NCI-H345 (cell line): Measurements from ENCODE around the gene IBA57.
"Not testable (repeated sequence)": the region's sequence is repeated elsewhere in the genome, so short reads cannot be mapped to it uniquely, and the experiment has no call there.

Experiments used
- DNase-seq: peaks from one replicate; lab custom pipeline; 2025; lab: John Stamatoyannopoulos, UW

Gene IBA57

DNA sequence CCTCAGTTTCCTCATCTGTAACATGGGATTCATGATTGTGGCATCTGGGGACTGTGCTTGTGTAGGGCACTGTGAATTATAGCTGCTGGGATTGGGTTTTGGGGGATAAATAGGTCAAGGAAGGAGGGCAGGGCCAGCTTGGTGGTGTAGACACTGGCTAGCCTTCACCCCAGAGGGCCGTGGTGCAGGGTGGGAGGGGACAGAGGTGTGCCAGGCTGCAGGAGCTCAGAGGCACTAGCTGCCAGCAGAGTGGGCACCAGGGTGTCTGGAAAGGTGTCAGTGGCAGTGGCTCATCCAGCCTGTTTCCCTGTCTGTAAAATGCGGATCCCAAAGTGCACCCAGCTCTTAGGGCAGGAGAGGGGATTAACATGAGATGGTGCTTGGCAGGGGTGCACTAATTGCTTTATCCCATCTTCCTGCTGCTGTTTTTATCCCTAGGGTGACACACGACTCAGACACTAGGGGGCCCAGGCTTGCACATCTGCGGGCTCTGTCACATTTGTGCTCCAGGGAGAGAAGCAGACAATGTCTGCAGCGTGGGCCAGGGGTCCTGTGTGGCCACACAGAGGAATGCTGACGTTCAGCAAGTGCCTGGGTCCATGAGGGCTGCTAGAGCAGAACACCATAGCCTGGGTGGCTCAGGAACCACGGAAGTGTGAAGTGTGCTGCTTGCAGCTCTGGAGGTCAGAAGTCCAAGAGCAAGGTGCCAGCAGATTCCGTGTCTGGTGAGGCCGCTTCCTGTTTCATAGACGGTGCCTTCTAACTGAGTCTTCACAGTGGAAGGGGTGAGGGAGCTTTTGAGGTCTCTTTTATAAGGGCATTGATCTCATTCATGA, 61.6 kb downstream of the IBA57 start:
- DNase-seq: no peak

DNA sequence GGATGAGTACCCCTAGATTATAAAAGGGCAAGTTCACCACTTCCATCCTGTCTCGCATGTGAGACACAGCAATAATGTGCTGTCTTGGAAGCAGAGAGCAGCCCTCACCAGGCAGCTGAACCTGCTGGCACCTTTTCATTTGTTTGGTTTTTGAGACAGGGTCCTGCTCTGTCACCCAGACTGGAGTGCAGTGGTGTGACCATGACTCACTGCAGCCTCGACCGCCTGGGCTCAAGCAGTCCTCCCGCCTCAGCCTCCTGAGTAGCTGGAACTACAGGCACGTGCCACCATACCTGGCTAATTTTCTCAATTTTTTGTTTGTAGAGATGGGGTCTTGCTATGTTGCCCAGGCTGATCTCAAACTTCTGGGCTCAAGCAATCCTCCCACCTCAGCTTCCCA, 62.5 kb downstream of the IBA57 start:
- DNase-seq: not testable (repeated sequence)

DNA sequence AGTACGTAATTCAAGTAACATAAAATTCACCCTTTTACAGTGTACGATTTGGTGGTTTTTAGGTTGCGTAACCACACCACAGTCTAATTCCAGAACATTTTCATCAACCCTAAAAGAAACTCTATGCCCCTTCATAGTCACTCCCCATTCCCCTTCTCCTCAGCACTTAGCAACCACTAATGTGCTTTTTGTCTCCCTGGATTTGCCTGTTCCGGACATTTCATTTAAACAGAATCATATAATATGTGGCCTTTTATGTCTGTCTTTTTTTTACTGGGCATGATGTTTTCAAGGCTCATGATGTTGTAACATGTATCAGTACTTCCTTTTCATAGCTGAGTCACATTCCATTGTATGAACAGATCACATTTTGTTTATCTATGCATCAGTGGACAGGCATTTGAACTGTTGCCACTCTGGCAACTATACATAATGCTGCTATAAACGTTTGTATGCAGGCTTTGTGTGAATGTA, 63.0 kb downstream of the IBA57 start:
- no peak for DNase-seq

DNA sequence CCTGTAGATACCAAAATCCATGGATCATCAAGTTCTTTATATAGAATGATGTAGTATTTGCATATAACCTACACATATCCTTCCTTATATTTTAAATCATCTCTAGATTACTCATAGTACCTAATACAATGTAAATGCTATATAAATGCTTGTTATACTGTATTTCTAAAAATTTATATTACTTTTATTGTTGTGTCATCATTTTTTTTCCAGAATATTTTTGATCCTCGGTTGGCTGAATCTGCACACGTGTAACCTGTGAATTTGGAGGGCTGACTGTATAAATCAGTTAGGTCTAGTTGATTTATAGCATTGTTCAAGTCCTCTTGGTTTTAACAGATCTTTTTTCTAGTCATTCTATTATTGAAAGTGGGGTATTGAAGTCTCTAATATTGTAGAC, 65.6 kb downstream of the IBA57 start:
- DNase-seq: no peak
